ENCODE results near the gene FBXL2. TPM values are rescaled to one million over a fixed set of nuclear protein-coding genes. Genes with fewer than 3 reads are reported as not detected.

FBXL2 gene
- total RNA-seq, 1 donor from 2014 or later = 23.3 TPM

GRCh38 chr3:33424606-33425452, 147.6 kb downstream of the FBXL2 start:
- H3K9me3 Mint-ChIP-seq (ENCODE audit: unreplicated experiment) = peaks cover 2% of the 10 kb centered on the region

GRCh38 chr3:33425453-33425852, 148.2 kb downstream of the FBXL2 start:
- Histone ChIP-seq H3K9me3 (ENCODE audit: insufficient read depth, low read depth, low read length) (no peaks in the 10 kb centered on the region), H3K4me3 (ENCODE audit: insufficient read depth, low read depth, low read length) (no peak overlapping the region), H3K79me2 (ENCODE audit: insufficient read depth, low read length) (peaks cover 95% of the 10 kb centered on the region), H3K4me1 (ENCODE audit: insufficient read depth, low read length) (peaks cover 9% of the 10 kb centered on the region), H4K20me1 (ENCODE audit: insufficient read depth, low read length) (peaks cover 89% of the 10 kb centered on the region), H3K27ac (ENCODE audit: low read depth, low read length) (no peak overlapping the region), H3K27me3 (ENCODE audit: insufficient read depth, low read length) (no peaks in the 10 kb centered on the region), H2AFZ (ENCODE audit: low read depth, low read length) (no peak overlapping the region), H3K9ac (ENCODE audit: low read length) (no peak overlapping the region), H3K36me3 (ENCODE audit: insufficient read depth, low read length) (peaks cover 4% of the 10 kb centered on the region), H3K4me2 (ENCODE audit: low read length) (no peak overlapping the region)
- no peak for DNase-seq (ENCODE audit: low read depth)
- no peak for FAIRE-seq
- Mint-ChIP-seq H3K36me3 (ENCODE audit: low read depth, unreplicated experiment) (peaks cover 16% of the 10 kb centered on the region), H3K4me1 (ENCODE audit: low read depth, unreplicated experiment) (peaks cover 53% of the 10 kb centered on the region), H3K9me3 (ENCODE audit: unreplicated experiment) (no peaks in the 10 kb centered on the region), H3K27me3 (ENCODE audit: low read depth, unreplicated experiment) (no peaks in the 10 kb centered on the region), H3K4me3 (ENCODE audit: unreplicated experiment) (no peak overlapping the region), H3K27ac (ENCODE audit: unreplicated experiment) (no peak overlapping the region)
- no peak for TF ChIP-seq EZH2 (IDR thresholded peaks at IDR 0.05; ENCODE audit: insufficient read depth, low read length)
- no peak for TF ChIP-seq CTCF (IDR thresholded peaks at IDR 0.05; ENCODE audit: insufficient read depth, low read depth, low read length)

More at GRCh38 chr3:33424606-33425452, 147.6 kb downstream of the FBXL2 start:
- Histone ChIP-seq H3K27ac (ENCODE audit: low read depth, low read length) (no peak overlapping the region), H3K4me2 (ENCODE audit: low read length) (no peak overlapping the region), H3K27me3 (ENCODE audit: insufficient read depth, low read length) (no peaks in the 10 kb centered on the region), H3K4me3 (ENCODE audit: insufficient read depth, low read depth, low read length) (no peak overlapping the region), H3K36me3 (ENCODE audit: insufficient read depth, low read length) (peaks cover 4% of the 10 kb centered on the region), H3K9me3 (ENCODE audit: insufficient read depth, low read depth, low read length) (no peaks in the 10 kb centered on the region), H3K9ac (ENCODE audit: low read length) (no peak overlapping the region), H3K79me2 (ENCODE audit: insufficient read depth, low read length) (peaks cover 95% of the 10 kb centered on the region), H3K4me1 (ENCODE audit: insufficient read depth, low read length) (peaks cover 9% of the 10 kb centered on the region), H2AFZ (ENCODE audit: low read depth, low read length) (no peak overlapping the region), H4K20me1 (ENCODE audit: insufficient read depth, low read length) (peaks cover 83% of the 10 kb centered on the region)
- H3K4me3 Mint-ChIP-seq (ENCODE audit: unreplicated experiment) = no peak overlapping the region
- no peak for DNase-seq (ENCODE audit: low read depth)
- peaks cover 46% of the 10 kb centered on the region for H3K4me1 Mint-ChIP-seq (ENCODE audit: low read depth, unreplicated experiment)
- H3K27me3 Mint-ChIP-seq (ENCODE audit: low read depth, unreplicated experiment) = no peaks in the 10 kb centered on the region
- FAIRE-seq = no peak
- H3K27ac Mint-ChIP-seq (ENCODE audit: unreplicated experiment) = no peak overlapping the region
- H3K36me3 Mint-ChIP-seq (ENCODE audit: low read depth, unreplicated experiment) = peaks cover 19% of the 10 kb centered on the region
- TF ChIP-seq EZH2 (IDR thresholded peaks at IDR 0.05; ENCODE audit: insufficient read depth, low read length) = no peak
- no peak for TF ChIP-seq CTCF (IDR thresholded peaks at IDR 0.05; ENCODE audit: insufficient read depth, low read depth, low read length)

- Histone ChIP-seq H3K27me3 (ENCODE audit: insufficient read depth, low read length) (no peaks in the 10 kb centered on the region), H3K79me2 (ENCODE audit: insufficient read depth, low read length) (peaks cover 95% of the 10 kb centered on the region), H3K4me3 (ENCODE audit: insufficient read depth, low read depth, low read length) (no peak overlapping the region), H3K9me3 (ENCODE audit: insufficient read depth, low read depth, low read length) (no peaks in the 10 kb centered on the region), H3K4me1 (ENCODE audit: insufficient read depth, low read length) (peaks cover 9% of the 10 kb centered on the region), H3K36me3 (ENCODE audit: insufficient read depth, low read length) (peaks cover 4% of the 10 kb centered on the region), H4K20me1 (ENCODE audit: insufficient read depth, low read length) (peaks cover 89% of the 10 kb centered on the region), H3K9ac (ENCODE audit: low read length) (no peak overlapping the region), H3K4me2 (ENCODE audit: low read length) (no peak overlapping the region), H3K27ac (ENCODE audit: low read depth, low read length) (no peak overlapping the region), H2AFZ (ENCODE audit: low read depth, low read length) (no peak overlapping the region)
- H3K4me1 Mint-ChIP-seq (ENCODE audit: low read depth, unreplicated experiment) = peaks cover 59% of the 10 kb centered on the region
- TF ChIP-seq CTCF (IDR thresholded peaks at IDR 0.05; ENCODE audit: insufficient read depth, low read depth, low read length) (no peak), EZH2 (IDR thresholded peaks at IDR 0.05; ENCODE audit: insufficient read depth, low read length) (no peak)
- no peaks in the 10 kb centered on the region for H3K27me3 Mint-ChIP-seq (ENCODE audit: low read depth, unreplicated experiment)
- no peak for DNase-seq (ENCODE audit: low read depth)
- no peak overlapping the region for H3K27ac Mint-ChIP-seq (ENCODE audit: unreplicated experiment)
- H3K4me3 Mint-ChIP-seq (ENCODE audit: unreplicated experiment) = no peak overlapping the region
- peaks cover 15% of the 10 kb centered on the region for H3K36me3 Mint-ChIP-seq (ENCODE audit: low read depth, unreplicated experiment)
- H3K9me3 Mint-ChIP-seq (ENCODE audit: unreplicated experiment) = no peaks in the 10 kb centered on the region
- FAIRE-seq = no peak
Observed at GRCh38 chr3:33426068-33426467, 148.8 kb downstream of the FBXL2 start.

Data from astrocyte (in vitro differentiated cells and primary cell).